ENCODE data around the gene TMEM125.

TMEM125 gene

GRCh38 chr1:43284065-43284464 lies 14.3 kb downstream of the TMEM125 start:
- H3K27me3 ChIP-seq (ENCODE audit: insufficient read depth, poor library complexity, severe bottlenecking), result no peaks in the 10 kb centered on the region
- no peak overlapping the region for H3K27ac ChIP-seq (replicated peaks)
- H3K4me3 ChIP-seq (replicated peaks; ENCODE audit: insufficient read depth, low read length), result no peak overlapping the region
- TF ChIP-seq POLR2AphosphoS5 (IDR thresholded peaks at IDR 0.05; ENCODE audit: low read depth) (no peak), GABPA (IDR thresholded peaks at IDR 0.05; ENCODE audit: low read depth) (no peak), CTCF (IDR thresholded peaks at IDR 0.05; ENCODE audit: insufficient read depth, low read length) (no peak), SPI1 (IDR thresholded peaks at IDR 0.05; ENCODE audit: borderline replicate concordance, low read depth) (no peak), REST (IDR thresholded peaks at IDR 0.05; ENCODE audit: insufficient replicate concordance, low read depth) (no peak)
- no peak for DNase-seq (ENCODE audit: low read depth in 1 of 2, low spot score in 1 of 2)

DNA sequence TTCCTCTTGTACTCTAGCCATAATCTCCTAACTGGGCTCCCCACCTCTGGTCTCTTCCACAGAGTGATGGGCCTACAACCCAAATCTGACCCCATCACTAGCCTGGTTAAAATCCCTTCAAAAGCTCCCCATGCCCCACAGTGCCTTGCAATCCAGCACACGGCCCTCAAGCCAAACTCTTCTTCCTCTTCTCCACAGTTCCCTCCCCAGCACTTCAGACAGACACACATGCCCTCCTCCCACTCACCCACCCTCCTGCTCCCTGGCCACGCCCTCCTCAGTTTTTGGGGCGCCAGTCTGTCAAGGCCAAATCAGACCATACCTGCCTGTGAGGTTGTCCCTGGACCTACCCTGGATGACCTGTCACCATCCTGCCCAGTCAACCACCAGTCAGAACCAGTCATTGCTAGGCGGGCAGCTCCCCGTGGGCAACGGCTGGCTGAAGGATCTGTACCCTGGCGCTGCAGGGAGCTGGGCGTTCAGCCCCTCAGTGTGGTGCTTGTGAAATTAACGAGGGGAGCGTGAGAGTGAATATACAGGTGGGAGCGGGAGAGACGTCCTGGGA lies 14.8 kb downstream of the TMEM125 start:
- Histone ChIP-seq H3K27ac (replicated peaks) (no peak overlapping the region), H3K4me3 (replicated peaks; ENCODE audit: insufficient read depth, low read length) (no peak overlapping the region), H3K27me3 (ENCODE audit: insufficient read depth, poor library complexity, severe bottlenecking) (no peaks in the 10 kb centered on the region)
- no peak for TF ChIP-seq GABPA (IDR thresholded peaks at IDR 0.05; ENCODE audit: low read depth)
- no peak for TF ChIP-seq SPI1 (IDR thresholded peaks at IDR 0.05; ENCODE audit: borderline replicate concordance, low read depth)
- no peak for TF ChIP-seq CTCF (IDR thresholded peaks at IDR 0.05; ENCODE audit: insufficient read depth, low read length)
- TF ChIP-seq POLR2AphosphoS5 (IDR thresholded peaks at IDR 0.05; ENCODE audit: low read depth), result no peak
- TF ChIP-seq REST (IDR thresholded peaks at IDR 0.05; ENCODE audit: insufficient replicate concordance, low read depth), result no peak
- DNase-seq (ENCODE audit: low read depth in 1 of 2, low spot score in 1 of 2), result no peak

DNA sequence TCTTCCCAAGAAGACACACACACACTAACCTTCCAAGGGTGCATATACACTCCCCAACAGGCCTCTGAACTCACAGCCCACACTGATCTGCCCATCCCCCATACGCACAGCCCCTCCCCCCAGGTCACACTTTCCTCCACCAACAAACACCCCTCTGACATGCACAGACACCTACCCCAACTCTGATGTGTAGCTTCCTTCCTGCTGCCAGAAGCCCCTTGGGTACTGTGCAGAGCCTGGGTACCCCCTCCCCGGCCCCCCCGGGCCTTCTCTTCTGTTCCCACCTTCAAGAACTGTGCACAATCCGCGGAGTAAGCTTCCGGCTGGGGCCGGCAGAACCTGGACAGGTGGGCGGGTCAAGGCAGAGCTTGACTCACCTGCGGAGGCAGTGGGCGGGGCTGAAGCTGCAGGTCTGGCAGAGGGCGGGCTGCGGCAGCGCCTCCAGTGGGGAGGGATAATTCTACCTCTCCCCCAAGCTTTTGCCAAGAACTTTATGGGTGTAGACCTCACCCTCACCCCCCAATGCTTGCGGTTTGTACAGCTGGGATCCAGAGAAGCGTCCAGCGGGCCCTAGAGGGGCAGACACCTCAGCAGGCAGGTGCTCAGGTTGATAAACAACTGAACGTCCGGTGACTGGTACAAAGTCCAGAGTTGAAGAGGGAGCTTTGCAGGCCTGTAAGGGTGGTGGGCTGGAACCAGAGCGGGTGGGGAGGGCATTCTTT lies 15.6 kb downstream of the TMEM125 start, which contains the start of gene C1orf210:
C1orf210 (minus strand) TSS at position 313 of the 722 bp plus-strand sequence. CDS start 2,311 bp downstream, outside the sequence.
- Histone ChIP-seq H3K4me3 (replicated peaks; ENCODE audit: insufficient read depth, low read length) (no peak within 1 kb of the TSS), H3K27ac (replicated peaks) (no peak within 1 kb of the TSS), H3K27me3 (ENCODE audit: insufficient read depth, poor library complexity, severe bottlenecking) (no peaks in the 10 kb centered on the region)
- DNase-seq (ENCODE audit: low read depth in 1 of 2, low spot score in 1 of 2), result no peak
- TF ChIP-seq POLR2AphosphoS5 (IDR thresholded peaks at IDR 0.05; ENCODE audit: low read depth) (no peak), REST (IDR thresholded peaks at IDR 0.05; ENCODE audit: insufficient replicate concordance, low read depth) (no peak), SPI1 (IDR thresholded peaks at IDR 0.05; ENCODE audit: borderline replicate concordance, low read depth) (no peak), GABPA (IDR thresholded peaks at IDR 0.05; ENCODE audit: low read depth) (no peak), CTCF (IDR thresholded peaks at IDR 0.05; ENCODE audit: insufficient read depth, low read length) (no peak)
